H1 (cell line): Measurements from ENCODE around the gene DCDC2C. TPM values are rescaled to one million over a fixed set of nuclear protein-coding genes. Genes with fewer than 3 reads are reported as not detected.

Experiments
- CTCF ChIA-PET: fragments of 300-600 bp; sonication (Branson Sonifier 250); formaldehyde crosslinking; loops from one replicate; lab custom pipeline; 2021; ENCODE audit not compliant: partially characterized antibody; lab: Charles Lee
- POLR2A ChIA-PET: fragments of 300-600 bp; sonication (Branson Sonifier 250); formaldehyde crosslinking; loops from one replicate; lab custom pipeline; 2021; ENCODE audit warnings: inconsistent platforms; ENCODE audit not compliant: partially characterized antibody; lab: Charles Lee
- DNase-seq, 2 experiments: peaks; one replicate each; pipeline versions ENCODE4 v3.0.0 to v3.0.0-alpha.2; 2010 to 2022; ENCODE audit warnings: low spot score in 2 of 2, low read depth in 1 of 2, mixed read lengths in 1 of 2
- FAIRE-seq: peaks from 2 replicates; lab custom pipeline; 2011; peaks lifted over from hg19 to GRCh38; lab: Jason Lieb, UNC
- H2AFZ ChIP-seq: 2 replicates; pipeline ENCODE4 v1.8.1; 2012; ENCODE audit warnings: low read length, inconsistent platforms
- H2AK5ac ChIP-seq: 2 replicates; pipeline ENCODE4 v1.6.1; 2013; ENCODE audit warnings: low read depth, low read length
- H2BK120ac ChIP-seq: replicated peaks from 2 replicates; pipeline ENCODE3; 2013; ENCODE audit warnings: low read depth, low read length, inconsistent platforms
- H2BK12ac ChIP-seq: 2 replicates; pipeline ENCODE4 v1.6.1; 2013; ENCODE audit warnings: low read depth, low read length
- H2BK15ac ChIP-seq: 2 replicates; pipeline ENCODE4 v1.6.1; 2013; ENCODE audit warnings: low read length
- H2BK20ac ChIP-seq: 2 replicates; pipeline ENCODE4 v1.6.1; 2013; ENCODE audit warnings: low read length
- H2BK5ac ChIP-seq: 2 replicates; pipeline ENCODE4 v1.6.1; 2013; ENCODE audit warnings: low read depth, low read length
- H3K14ac ChIP-seq: 2 replicates; pipeline ENCODE4 v1.6.1; 2013; ENCODE audit warnings: inconsistent platforms; ENCODE audit not compliant: insufficient read length
- H3K18ac ChIP-seq: 2 replicates; pipeline ENCODE4 v1.6.1; 2013; ENCODE audit warnings: low read length; ENCODE audit errors: extremely low read depth
- H3K23ac ChIP-seq: 2 replicates; pipeline ENCODE4 v1.6.1; 2013; ENCODE audit warnings: inconsistent platforms; ENCODE audit not compliant: insufficient read length
- H3K23me2 ChIP-seq: 2 replicates; pipeline ENCODE4 v1.6.1; 2013; ENCODE audit warnings: low read depth, low read length
- H3K27ac ChIP-seq: 2 replicates; pipeline ENCODE4 v1.6.1; 2011; ENCODE audit warnings: low read depth, low read length, inconsistent platforms
- H3K27me3 ChIP-seq, 4 experiments: replicated peaks in 1 of 4; 1 replicate in 1 of 4; 2 replicates in 3 of 4; pipeline versions ENCODE4 v1.6.1 to v1.8.1; 2011 to 2013; ENCODE audit warnings: low read length in 3 of 4, mild to moderate bottlenecking in 3 of 4, inconsistent platforms in 2 of 4, mixed read lengths in 2 of 4, moderate library complexity in 1 of 4; ENCODE audit not compliant: control insufficient read depth in 3 of 4, insufficient read depth in 3 of 4; ENCODE audit errors: extremely low read depth in 1 of 4
- H3K36me3 ChIP-seq, 4 experiments: 2 replicates each; pipeline versions ENCODE4 v1.6.1 to v1.8.1; 2011 to 2013; ENCODE audit warnings: mild to moderate bottlenecking in 4 of 4, low read length in 3 of 4, moderate library complexity in 2 of 4, control low read depth in 1 of 4, inconsistent platforms in 1 of 4; ENCODE audit not compliant: insufficient read depth in 4 of 4, control insufficient read depth in 2 of 4
- H3K4ac ChIP-seq: replicated peaks from 2 replicates; pipeline ENCODE3; 2013; ENCODE audit warnings: low read length, low read depth, mixed read lengths, inconsistent platforms; ENCODE audit not compliant: insufficient read length
- H3K4me1 ChIP-seq, 4 experiments: replicated peaks in 1 of 4; 1 replicate in 1 of 4; 2 replicates in 3 of 4; pipeline versions ENCODE4 v1.6.1 to v1.8.1; 2011 to 2013; ENCODE audit warnings: low read length in 3 of 4, inconsistent platforms in 2 of 4, mixed read lengths in 1 of 4; ENCODE audit not compliant: insufficient read depth in 4 of 4, control insufficient read depth in 3 of 4
- H3K4me2 ChIP-seq, 2 experiments: 2 replicates each; pipeline versions ENCODE4 v1.6.1 to v1.8.1; 2011 to 2013; ENCODE audit warnings: low read depth in 2 of 2, low read length in 2 of 2, control low read depth in 1 of 2, inconsistent platforms in 1 of 2, mild to moderate bottlenecking in 1 of 2; ENCODE audit not compliant: insufficient read depth in 1 of 2
- H3K4me3 ChIP-seq, 4 experiments: fragments of 200-600, 300-600 bp in 1 of 4; sonication (generic), shearing (Covaris generic), sonication (Bioruptor Twin) in 1 of 4; 2 replicates each; pipeline versions ENCODE4 v1.5.1 to v1.8.1; 2011 to 2016; ENCODE audit warnings: low read length in 4 of 4, low read depth in 3 of 4, control low read depth in 2 of 4, inconsistent platforms in 2 of 4, mild to moderate bottlenecking in 2 of 4, mixed read lengths in 1 of 4, moderate library complexity in 1 of 4; ENCODE audit not compliant: insufficient read depth in 2 of 4; ENCODE audit errors: extremely low read depth in 1 of 4
- H3K56ac ChIP-seq: replicated peaks from 2 replicates; pipeline ENCODE3; 2013; ENCODE audit warnings: low read depth, mild to moderate bottlenecking, mixed read lengths, low read length, inconsistent platforms; ENCODE audit not compliant: insufficient read length
- H3K79me1 ChIP-seq: 2 replicates; pipeline ENCODE4 v1.6.1; 2013; ENCODE audit warnings: low read depth, low read length, control low read depth
- H3K79me2 ChIP-seq, 2 experiments: 2 replicates each; pipeline versions ENCODE4 v1.6.1 to v1.8.1; 2012 to 2013; ENCODE audit warnings: low read length in 2 of 2, mild to moderate bottlenecking in 2 of 2, inconsistent platforms in 1 of 2; ENCODE audit not compliant: insufficient read depth in 2 of 2, control insufficient read depth in 1 of 2
- H3K9ac ChIP-seq, 4 experiments: replicated peaks in 1 of 4; 1 replicate in 1 of 4; 2 replicates in 3 of 4; pipeline versions ENCODE4 v1.6.1 to v1.8.1; 2011 to 2013; ENCODE audit warnings: low read depth in 3 of 4, low read length in 3 of 4, control low read depth in 2 of 4, mild to moderate bottlenecking in 2 of 4, moderate library complexity in 2 of 4, inconsistent platforms in 1 of 4; ENCODE audit errors: extremely low read depth in 1 of 4
- H3K9me3 ChIP-seq, 2 experiments: 2 replicates each; pipeline versions ENCODE4 v1.6.1 to v1.8.1; 2012 to 2013; ENCODE audit warnings: mild to moderate bottlenecking in 2 of 2, moderate library complexity in 2 of 2, control low read depth in 1 of 2, inconsistent platforms in 1 of 2, low read depth in 1 of 2, low read length in 1 of 2, mixed read lengths in 1 of 2; ENCODE audit not compliant: insufficient read depth in 2 of 2
- H4K20me1 ChIP-seq, 2 experiments: replicated peaks in 1 of 2; 2 replicates each; pipeline versions ENCODE3 to v1.8.1; 2011 to 2013; ENCODE audit warnings: inconsistent platforms in 2 of 2, low read length in 2 of 2, mild to moderate bottlenecking in 1 of 2; ENCODE audit not compliant: insufficient read depth in 2 of 2, control insufficient read depth in 1 of 2
- H4K5ac ChIP-seq: 2 replicates; pipeline ENCODE4 v1.6.1; 2013; ENCODE audit warnings: low read length, low read depth, mixed read lengths, inconsistent platforms; ENCODE audit not compliant: insufficient read length
- H4K8ac ChIP-seq: 2 replicates; pipeline ENCODE4 v1.8.0; 2013; ENCODE audit warnings: mild to moderate bottlenecking, moderate library complexity, low read length, inconsistent platforms; ENCODE audit not compliant: insufficient read depth; ENCODE audit errors: extremely low read depth
- H4K91ac ChIP-seq: replicated peaks from 2 replicates; pipeline ENCODE3; 2013; ENCODE audit warnings: low read length, mixed read lengths, inconsistent platforms; ENCODE audit not compliant: insufficient read length
- CEBPB ChIP-seq: IDR thresholded peaks from 2 replicates; pipeline ENCODE4 v1.6.1; 2012; ENCODE audit warnings: low read depth, low read length
- KDM4A ChIP-seq: IDR thresholded peaks from one replicate; pipeline ENCODE4 v1.7.1; 2012; ENCODE audit warnings: low read depth, mild to moderate bottlenecking, moderate library complexity, low read length, inconsistent platforms; ENCODE audit not compliant: severe bottlenecking
- RFX5 ChIP-seq: IDR thresholded peaks from 2 replicates; pipeline ENCODE4 v1.6.1; 2011; ENCODE audit warnings: low read depth, low read length, improper control_type of control experiment, borderline replicate concordance
- SIN3A ChIP-seq, 2 experiments: IDR thresholded peaks in 1 of 2; conservative IDR thresholded peaks in 1 of 2; 2 replicates each; pipeline ENCODE4 v1.6.1; 2011 to 2012; ENCODE audit warnings: low read length in 2 of 2, improper control_type of control experiment in 1 of 2, low read depth in 1 of 2, mild to moderate bottlenecking in 1 of 2
- SRF ChIP-seq: IDR thresholded peaks from 2 replicates; pipeline ENCODE4 v1.6.1; 2011; ENCODE audit warnings: mild to moderate bottlenecking, low read depth, low read length, moderate library complexity
- YY1 ChIP-seq: IDR thresholded peaks from 2 replicates; pipeline ENCODE4 v1.6.1; 2011; ENCODE audit warnings: low read depth, mild to moderate bottlenecking, low read length
- WGBS, 2 experiments: shearing (Covaris generic) in 1 of 2; methylation state at CpG; one replicate each; pipeline versions ENCODE4 v1.1.6 to v1.1.7; 2013 to 2015; ENCODE audit warnings: low lambda C conversion rate in 2 of 2, mixed read lengths in 2 of 2, inconsistent platforms in 1 of 2, low coverage in 1 of 2, missing lambda C conversion rate in 1 of 2; ENCODE audit not compliant: insufficient replicate concordance in 2 of 2, insufficient coverage in 1 of 2, insufficient read length in 1 of 2; ENCODE audit errors: extremely low coverage in 1 of 2, missing lambda C conversion rate in 1 of 2; 5-methylcytosine and 5-hydroxymethylcytosine counted together
- polyA plus RNA-seq, 7 experiments: library from polyadenylated mRNA; depleted of rRNA in 3 of 7; stranded (reverse) in 5 of 7; unstranded in 2 of 7; fragments of >200 nt in 5 of 7; fragments of 200-250 nt in 2 of 7; gene quantifications; 1 replicate in 5 of 7; 2 replicates in 1 of 7; 4 replicates in 1 of 7; pipeline versions ENCODE4 v1.2.1 to v1.2.3, GENCODE V29; 2011 to 2013; ENCODE audit warnings: missing spikeins in 2 of 7, mixed read lengths in 2 of 7
- total RNA-seq: library from RNA; stranded (reverse); fragmentation: NEBNext Ultra II Directional; extraction: Animal tissue kit (Norgen Biotek cat#: 25700); gene quantifications from 2 replicates; pipeline ENCODE4 v1.2.1, GENCODE V29; 2021

The DCDC2C gene
- total and polyA plus RNA-seq, 2 of the 8 experiments (the other 6 are each of a cell fraction or from before 2014, with no cell fraction given) = 0.50 TPM; not detected in 1

GRCh38 chr2:3870222-3870621 lies 166.8 kb downstream of the DCDC2C start:
- H3K9ac ChIP-seq = no peak overlapping the region
- no peak for DNase-seq
- no peaks in the 10 kb centered on the region for H3K36me3 ChIP-seq
- no peak overlapping the region for H4K8ac ChIP-seq
- no peak overlapping the region for H3K4me2 ChIP-seq
- H2AK5ac ChIP-seq = no peak overlapping the region
- H3K4me3 ChIP-seq = no peak overlapping the region
- ChIA-PET CTCF (interaction anchor here (0.8 to 1.8 kb wide), 3 partner anchors 10 to 89 kb away, joined by 3 to 5 read pairs (median 4); no protein-coding TSS in a partner anchor), POLR2A (no interaction called here)
- no peak overlapping the region for H3K27ac ChIP-seq
- H2BK5ac ChIP-seq = no peak overlapping the region
- no peak overlapping the region for H3K14ac ChIP-seq
- FAIRE-seq = no peak
- no peak overlapping the region for H3K56ac ChIP-seq
- H4K5ac ChIP-seq = no peak overlapping the region
- H3K79me1 ChIP-seq = no peaks in the 10 kb centered on the region
- H2BK20ac ChIP-seq = no peak overlapping the region
- no peak overlapping the region for H2BK120ac ChIP-seq
- WGBS, 2 experiments = 75% methylated on average over 7 of the region's 7 CpGs; no CpG with 5 or more reads in 1 of the 2 experiments
- H4K91ac ChIP-seq = no peak overlapping the region
- peaks cover 0 to 2% of the 10 kb centered on the region in 2 experiments; a peak in 1 of 4 replicates for H3K9me3 ChIP-seq
- no peak overlapping the region for H3K4ac ChIP-seq
- H3K18ac ChIP-seq = no peak overlapping the region
- H3K79me2 ChIP-seq = no peaks in the 10 kb centered on the region
- H3K4me1 ChIP-seq = no peaks in the 10 kb centered on the region
- TF ChIP-seq YY1 (no peak), KDM4A (no peak), CEBPB (no peak), RFX5 (no peak), SIN3A (conservative IDR thresholded peaks at IDR 0.05 in 1 of 2, IDR thresholded peaks at IDR 0.05 in 1 of 2; ENCODE audit: low read depth in 1 of 2, low read length in 2 of 2) (no peak), SRF (no peak)
- no peaks in the 10 kb centered on the region for H3K27me3 ChIP-seq
- no peak overlapping the region for H3K23ac ChIP-seq
- no peak overlapping the region for H2BK12ac ChIP-seq
- H2AFZ ChIP-seq = no peak overlapping the region
- no peak overlapping the region for H2BK15ac ChIP-seq
- no peaks in the 10 kb centered on the region for H4K20me1 ChIP-seq
- H3K23me2 ChIP-seq = no peaks in the 10 kb centered on the region
